Right hindlimb (tissue), 1 donor: ENCODE data around the gene HOOK2.

Experiments used
- DNase-seq: peaks from one replicate; pipeline ENCODE4 v3.0.0-alpha.2; 2018

Gene HOOK2

DNA sequence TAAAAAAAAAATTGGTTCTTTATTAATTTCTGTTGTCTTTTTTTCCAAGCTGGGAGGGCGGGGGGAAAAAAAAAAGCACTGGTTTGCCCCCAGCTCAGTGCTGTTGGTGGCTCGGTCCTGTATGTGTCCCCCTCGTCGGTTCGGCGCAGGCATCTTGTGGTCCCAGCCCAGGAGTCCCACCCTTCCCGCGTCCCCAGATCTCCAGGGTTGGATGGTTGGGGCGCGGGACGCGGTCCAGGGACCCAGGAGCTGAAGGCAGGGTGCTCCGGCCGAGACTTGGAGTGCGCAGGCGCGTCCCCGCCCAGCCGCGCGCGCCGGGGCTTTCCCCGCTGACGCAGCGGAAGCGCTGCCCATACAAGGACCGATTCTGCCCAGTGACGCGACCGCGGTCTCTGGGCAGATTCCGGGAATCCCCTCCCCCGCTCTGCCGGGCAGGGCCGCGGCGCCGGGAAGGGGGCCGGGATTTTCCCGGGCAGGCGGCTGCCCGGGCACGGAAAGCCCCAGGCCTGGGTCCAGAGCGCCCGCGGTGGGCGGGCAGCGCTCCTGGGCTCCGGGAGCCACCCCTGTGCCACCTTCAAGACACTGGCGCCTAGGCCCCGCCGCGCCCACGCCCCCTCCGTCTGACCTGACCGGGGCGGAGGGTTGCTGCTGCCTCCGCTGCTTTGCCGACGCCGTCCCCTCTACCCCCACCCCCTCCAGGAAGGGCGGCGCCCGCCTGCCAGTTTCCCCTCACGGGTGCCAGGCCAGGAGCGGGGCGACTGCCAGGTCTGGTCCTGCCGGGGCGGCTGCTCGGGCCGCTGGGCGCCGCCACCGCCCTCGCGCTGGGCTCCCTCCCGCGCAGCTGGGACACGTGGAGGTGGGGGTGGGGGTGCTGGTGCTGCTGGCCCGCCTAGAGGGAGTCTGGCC lies 18.2 kb upstream of the HOOK2 start:
- peak; percentile 96 for DNase-seq

DNA sequence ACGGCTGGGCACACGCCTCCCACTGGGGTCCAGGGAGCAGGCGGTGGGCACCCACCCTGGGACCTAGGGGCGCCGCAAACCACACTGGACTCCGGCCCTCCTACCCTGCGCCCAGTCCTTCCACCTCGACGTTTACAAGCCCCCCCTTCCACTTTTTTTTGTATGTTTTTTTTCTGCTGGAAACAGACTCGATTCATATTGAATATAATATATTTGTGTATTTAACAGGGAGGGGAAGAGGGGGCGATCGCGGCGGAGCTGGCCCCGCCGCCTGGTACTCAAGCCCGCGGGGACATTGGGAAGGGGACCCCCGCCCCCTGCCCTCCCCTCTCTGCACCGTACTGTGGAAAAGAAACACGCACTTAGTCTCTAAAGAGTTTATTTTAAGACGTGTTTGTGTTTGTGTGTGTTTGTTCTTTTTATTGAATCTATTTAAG lies 17.5 kb upstream of the HOOK2 start:
- no peak for DNase-seq

DNA sequence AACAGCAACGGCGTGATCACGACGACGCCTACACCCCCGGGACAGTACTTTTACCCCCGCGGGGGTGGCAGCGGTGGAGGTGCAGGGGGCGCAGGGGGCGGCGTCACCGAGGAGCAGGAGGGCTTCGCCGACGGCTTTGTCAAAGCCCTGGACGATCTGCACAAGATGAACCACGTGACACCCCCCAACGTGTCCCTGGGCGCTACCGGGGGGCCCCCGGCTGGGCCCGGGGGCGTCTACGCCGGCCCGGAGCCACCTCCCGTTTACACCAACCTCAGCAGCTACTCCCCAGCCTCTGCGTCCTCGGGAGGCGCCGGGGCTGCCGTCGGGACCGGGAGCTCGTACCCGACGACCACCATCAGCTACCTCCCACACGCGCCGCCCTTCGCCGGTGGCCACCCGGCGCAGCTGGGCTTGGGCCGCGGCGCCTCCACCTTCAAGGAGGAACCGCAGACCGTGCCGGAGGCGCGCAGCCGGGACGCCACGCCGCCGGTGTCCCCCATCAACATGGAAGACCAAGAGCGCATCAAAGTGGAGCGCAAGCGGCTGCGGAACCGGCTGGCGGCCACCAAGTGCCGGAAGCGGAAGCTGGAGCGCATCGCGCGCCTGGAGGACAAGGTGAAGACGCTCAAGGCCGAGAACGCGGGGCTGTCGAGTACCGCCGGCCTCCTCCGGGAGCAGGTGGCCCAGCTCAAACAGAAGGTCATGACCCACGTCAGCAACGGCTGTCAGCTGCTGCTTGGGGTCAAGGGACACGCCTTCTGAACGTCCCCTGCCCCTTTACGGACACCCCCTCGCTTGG lies 16.9 kb upstream of the HOOK2 start:
- DNase-seq, result peak; percentile 81

DNA sequence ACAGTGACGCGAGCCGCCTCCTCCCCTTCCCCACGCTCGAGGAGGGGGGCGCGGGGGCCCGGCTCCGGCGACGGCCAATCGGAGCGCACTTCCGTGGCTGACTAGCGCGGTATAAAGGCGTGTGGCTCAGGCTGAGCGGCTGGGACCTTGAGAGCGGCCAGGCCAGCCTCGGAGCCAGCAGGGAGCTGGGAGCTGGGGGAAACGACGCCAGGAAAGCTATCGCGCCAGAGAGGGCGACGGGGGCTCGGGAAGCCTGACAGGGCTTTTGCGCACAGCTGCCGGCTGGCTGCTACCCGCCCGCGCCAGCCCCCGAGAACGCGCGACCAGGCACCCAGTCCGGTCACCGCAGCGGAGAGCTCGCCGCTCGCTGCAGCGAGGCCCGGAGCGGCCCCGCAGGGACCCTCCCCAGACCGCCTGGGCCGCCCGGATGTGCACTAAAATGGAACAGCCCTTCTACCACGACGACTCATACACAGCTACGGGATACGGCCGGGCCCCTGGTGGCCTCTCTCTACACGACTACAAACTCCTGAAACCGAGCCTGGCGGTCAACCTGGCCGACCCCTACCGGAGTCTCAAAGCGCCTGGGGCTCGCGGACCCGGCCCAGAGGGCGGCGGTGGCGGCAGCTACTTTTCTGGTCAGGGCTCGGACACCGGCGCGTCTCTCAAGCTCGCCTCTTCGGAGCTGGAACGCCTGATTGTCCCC lies 16.1 kb upstream of the HOOK2 start, which contains the start of gene JUNB:
Gene JUNB (plus strand): TSS at position 142 of the 706 bp plus-strand sequence. CDS start 286 bp downstream, at position 428.
- peak; percentile 98 for DNase-seq

DNA sequence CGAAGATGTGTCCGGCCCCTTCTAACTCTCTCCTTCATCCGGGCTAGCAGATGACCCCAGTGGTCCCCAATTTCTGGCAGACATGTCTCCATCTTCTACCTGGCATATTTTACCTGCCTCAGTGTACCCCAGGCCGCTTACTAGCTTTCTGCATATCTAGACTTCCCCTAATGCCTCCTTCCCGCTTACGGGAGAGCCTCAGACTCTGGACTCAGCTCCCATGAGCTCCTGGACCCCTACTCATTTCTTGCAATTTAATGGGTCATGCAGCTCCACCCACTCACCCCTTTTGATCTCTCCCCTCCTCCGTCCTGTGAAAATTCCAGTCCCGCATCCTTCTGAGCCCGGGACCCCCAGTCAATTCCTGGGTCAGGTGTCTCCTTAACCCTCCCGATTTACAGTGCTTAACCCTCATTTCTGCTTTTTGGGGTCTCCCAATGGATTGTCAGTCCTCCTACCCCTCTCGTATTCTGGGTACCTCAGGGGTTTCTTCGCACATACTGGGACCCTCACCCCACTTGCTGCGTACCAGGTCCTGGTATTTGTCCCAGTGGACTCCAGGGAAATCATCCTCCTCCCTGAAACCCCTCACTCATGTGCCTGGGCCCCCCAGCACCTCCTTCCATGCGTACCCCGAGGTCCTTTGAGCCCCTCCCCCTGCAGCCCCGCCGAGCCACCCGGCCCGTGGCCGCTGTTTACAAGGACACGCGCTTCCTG lies 15.4 kb upstream of the HOOK2 start:
- no peak for DNase-seq

DNA sequence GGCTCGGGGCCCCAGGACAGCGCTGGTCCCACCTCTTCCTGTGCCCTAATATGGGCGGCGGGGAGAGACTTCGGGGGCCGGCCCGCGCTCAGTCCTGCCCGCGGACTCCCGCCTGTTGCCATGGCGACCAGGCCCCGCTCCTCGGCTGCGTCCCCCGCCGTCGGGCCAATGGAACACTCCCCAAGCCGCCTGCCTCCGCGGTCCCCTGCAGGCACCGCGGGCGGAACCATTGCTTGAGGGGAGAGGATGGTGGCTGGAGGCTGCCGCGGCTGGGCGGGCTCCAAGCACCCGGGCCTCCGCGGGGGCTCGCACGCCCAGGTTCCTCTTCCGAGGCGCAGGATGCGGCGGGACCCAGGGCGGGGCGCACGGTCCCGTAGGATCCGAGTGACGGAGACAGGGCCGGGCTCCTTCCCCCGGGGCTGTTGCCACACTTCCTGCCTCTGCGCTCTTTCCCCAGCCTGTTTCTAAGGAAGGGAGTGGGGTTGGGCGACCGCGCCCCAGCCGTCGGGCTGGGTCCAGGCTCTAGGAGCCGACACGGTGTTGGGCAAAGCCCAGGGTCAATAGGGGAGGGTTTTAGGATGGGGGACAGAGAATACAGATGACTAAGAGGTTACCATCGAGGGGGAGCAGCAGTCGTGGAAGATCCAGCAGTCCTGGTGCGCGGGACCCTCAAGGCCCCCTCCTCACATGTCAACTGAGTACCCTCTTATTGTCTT lies 14.7 kb upstream of the HOOK2 start:
- DNase-seq, result peak; percentile 97

DNA sequence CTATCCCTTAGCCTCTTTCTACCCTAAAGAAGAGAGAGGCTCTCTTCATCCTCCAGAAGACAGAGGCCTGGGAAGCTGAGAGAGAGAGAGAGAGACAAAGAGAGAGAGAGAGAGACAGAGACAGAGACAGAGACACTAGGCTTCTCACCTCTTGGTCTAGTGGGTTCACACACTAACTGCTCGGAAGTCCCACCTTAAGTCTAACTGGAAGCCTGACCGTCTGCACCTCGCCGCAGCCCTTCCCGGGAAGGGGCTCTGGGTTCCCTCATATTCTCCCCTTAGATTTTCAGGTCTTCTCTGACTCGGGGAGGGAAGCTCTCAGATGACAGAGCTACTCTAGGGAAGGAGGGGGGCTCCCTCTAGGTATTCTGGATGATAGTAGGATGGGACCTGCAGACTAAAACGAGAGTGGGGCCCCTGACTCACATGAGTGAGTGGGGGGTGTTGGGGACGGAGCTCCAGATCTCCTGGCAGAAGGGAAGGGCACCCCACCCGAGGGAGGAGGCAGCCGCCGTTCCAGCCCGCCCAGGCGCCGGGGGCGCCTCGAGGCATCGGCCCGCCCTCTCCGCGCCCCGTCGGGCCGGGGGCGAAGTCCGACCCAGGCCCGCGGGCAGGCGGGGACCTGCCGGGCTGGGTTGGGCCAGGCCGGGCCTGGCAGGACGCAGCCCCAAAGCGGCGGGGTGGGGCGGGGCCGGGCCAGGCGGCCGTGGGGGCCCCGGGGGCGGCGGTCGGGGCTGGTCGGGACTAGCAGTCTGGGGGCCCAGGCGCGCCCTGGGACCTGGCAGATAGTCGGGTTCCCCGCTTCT lies 13.9 kb upstream of the HOOK2 start:
- no peak for DNase-seq

DNA sequence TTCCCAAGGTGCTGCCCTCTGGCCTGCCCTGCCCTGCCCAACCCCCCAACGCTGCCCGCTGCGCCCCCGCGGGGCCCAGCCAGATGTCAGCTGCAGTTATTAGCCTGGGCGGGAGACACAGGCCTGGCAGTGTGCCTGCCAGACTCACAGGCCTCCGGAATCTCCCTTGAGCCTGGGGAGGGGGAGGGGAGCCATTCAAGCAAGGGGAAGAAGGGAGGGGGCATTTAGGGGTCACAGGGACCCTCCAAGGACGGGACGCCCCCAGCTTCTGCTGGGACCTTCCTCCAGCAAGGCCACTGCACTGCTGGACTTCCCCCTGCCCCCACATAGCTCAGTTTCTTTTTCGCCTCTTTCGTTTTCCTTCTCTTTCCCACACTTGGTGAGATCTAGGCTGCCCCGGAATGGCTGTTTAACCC lies 13.3 kb upstream of the HOOK2 start:
- DNase-seq, result peak; percentile 88

DNA sequence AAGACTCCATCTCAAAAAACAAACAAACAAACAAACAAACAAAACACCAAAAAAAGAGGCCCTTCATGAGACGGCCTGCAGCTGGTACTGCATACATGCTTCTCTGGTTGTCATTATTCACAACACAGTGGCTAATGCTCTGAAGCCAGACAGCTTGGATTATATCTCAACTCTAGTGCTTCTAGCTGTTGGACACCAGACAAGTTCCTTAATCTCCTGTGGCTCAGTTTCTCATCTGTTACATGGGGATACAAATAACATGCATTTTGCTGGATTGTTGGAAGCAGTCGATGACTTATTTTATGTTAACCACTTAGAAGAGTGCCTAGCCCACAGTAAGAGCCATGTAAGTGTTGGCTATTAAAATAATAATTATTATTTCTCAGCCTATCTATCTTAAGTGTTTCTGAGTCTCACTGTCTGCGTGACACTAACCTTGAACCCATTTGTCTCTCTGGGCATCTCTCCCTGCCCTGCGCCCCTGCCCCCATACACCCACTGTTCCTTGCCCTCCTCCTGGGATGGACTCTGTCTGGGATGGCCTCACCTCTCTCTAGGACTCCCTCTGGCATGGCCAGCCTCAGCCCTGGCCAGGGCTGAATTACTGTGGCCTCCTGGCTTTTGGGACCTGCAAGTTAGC lies 12.8 kb upstream of the HOOK2 start:
- DNase-seq, result no peak

DNA sequence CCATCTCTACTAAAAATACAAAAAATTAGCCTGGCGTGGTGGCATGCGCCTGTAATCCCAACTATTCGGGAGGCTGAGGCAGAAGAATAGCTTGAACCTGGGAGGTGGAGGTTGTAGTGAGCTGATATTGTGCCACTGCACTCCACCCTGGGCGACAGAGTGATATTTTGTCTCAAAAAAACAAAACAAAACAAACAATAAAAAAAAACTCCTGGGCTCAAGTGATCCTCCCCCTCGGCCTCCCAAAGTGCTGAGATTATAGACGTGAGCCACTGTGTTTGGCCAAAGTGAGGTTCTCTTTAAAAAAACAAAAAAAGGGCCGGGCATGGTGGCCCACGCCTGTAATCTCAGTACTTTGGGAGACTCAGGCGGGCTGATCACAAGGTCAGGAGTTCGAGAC lies 12.1 kb upstream of the HOOK2 start:
- no peak for DNase-seq

DNA sequence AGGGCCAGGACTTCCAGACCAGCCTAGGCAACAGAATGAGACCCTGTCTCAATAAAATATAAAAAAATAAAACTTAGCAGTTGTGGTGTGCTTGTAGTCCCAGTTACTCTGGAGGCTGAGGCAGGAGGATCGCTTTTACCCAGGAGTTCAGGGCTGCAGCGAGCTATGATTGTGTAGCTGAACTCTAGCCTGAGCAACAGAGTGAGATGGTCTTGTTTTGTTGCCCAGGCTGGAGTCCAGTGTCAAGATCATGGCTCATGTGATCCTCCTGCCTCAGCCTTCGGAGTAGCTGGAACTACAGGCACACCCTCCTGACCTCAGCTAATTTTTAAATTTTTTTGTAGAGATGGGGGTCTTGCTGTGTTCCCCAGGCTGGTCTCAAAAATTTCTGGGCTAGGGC lies 11.6 kb upstream of the HOOK2 start:
- no peak for DNase-seq

DNA sequence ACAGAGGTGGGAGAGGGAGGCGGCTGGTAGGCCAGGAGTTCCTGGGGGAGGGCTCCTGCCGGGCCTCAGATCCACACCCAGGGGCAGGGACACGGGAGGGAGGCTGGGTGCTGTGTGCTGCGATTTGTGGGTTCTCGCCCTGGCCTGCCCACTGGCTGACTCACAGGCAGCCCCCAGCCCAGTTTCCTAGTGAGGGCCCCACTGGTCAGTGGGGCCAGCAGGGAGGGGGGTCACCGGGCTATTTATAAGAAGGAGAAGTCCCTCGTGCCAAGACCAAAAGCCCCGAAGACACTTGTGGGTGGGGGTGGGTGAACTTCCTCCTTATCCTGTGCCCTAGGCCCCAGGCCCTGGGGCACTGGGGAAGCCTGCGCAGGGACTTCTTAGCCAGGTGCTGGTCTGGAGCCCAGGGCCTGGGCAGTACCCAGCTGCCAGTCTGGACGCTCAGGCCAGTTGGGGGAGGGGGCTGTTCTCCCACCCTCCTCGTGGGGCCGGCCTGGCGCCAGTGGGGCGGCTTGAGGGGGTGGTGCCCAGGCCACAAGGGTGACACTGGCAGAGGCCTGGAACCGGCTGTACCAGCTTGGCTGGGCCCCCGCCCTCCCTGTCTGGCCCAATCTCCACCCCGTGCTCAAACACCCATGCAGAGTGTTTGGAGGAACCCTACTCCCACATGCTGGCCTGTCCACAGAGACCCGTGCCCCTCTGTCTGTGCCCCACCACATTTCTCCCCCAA lies 11.0 kb upstream of the HOOK2 start:
- DNase-seq, result no peak

DNA sequence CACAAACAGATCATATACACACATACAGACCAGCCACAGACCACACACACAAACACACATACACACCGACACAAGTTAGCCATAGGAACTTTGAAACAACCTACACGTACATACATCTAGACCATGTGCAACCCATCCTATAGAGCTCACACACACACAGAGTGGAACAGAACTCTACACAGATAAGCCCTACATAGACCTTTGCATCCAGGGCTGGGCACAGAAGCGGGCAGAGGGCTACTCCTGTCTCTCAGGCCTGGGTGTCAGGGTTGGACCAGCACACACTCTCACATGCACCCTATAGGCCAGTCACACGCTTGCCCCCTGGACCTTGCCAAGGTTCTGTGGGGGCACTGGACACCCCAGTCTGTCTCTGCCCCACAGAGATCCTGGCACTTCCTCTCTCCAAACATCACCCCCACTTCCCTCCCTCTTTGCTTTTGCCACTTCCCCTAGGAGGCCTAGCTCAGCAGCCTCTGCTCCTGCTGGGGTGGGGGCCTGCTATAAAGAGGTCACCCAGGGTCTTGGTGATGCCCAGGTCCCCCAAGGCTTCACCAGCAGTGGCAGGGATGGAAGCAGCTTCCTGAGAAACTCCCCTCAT lies 10.2 kb upstream of the HOOK2 start:
- no peak for DNase-seq

DNA sequence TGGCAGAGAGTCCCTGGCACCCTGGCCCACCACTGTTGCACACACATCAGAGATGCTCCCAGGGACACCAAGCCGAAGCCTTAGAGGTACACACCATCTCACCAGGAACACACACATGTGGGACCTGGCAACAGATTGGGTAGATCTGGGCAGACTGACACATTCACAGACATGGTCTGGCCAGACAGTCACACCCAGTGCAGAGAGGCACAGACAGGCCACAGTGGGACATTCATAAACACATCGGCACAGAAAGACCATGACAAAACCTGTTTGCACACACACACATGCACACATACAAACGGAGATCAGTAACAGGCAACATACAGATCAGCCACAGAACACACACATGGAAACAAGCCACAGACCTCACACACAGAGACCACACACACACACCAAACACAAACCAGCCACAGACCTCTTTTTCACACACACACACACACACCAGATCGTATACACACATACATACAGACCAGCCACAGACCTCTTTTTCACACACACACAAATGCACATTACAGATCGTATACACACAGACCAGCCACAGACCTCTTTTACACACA lies 9.6 kb upstream of the HOOK2 start:
- no peak for DNase-seq

DNA sequence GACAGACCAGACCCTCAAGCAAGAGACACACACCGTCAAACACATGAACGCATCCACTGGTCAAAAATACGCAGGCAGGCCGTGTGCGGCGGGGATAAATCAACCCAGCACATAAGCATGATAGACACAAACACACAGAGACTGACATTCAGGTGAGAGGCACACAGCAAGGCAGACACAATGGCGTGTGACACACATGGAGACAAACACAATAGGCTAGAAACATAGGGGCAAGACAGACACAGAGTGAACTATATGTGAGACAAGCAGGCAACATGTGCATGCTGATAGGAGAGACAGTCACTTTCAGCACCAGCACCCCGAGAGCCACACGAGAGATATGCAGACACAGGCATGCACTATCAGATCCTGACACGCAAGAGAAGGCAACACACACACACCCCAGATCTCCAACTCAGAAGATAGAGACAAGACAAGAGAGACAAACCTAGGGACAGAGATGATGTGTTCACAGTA lies 9.1 kb upstream of the HOOK2 start:
- DNase-seq, result no peak

DNA sequence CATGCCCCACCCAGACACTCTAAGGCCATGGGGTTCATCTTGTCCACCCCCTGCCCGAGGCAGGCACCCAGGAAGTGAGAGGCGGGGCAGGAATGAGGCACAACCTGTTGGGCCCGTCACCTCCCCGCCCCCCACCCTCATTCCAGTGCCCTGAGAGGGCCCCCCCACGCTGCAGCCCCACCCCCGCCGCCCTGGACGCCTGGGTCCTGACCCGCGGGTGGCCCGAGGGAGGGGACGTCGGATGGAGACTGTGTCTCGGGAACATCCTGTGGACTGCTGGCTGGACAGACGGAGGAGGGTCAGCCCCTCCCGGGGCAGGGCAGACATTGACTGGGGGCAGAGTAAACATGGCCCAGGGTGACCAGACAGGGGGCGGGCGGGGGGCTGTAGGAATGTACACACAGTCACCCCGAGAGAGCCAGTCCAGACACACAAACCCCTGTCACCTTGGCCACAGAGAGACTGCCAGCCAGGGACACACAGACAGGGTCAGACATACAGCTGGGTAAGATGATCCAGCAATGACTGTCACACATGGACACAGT lies 8.6 kb upstream of the HOOK2 start:
- DNase-seq, result no peak

DNA sequence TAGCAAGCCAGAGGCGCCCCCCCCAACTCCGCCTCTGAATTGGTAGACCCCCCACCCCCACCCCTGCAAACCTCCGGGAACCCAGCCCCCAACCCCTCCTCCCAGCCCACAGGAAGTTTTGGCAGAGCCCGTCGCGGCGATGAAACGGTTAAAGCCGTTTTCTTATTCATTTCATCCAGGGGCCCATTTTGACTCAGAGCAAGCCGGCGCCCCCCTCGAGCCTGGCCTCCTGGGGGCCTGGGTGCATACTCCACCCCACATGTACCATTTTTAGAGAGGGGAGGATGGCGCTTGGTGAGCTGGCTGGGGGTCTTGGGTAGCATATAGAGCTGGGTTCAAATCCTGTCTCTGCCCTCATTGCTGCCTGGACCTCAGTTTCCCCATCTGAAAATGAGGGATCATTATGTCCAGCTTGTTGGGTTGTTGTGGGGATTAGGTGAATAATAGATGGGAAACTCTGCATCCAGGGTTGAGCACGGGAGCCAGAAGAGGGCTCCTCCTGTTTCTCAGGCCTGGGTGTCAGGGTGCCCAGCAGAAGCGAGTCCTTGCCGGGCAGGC lies 8.0 kb upstream of the HOOK2 start:
- no peak for DNase-seq
